K562 (cell line): Measurements from ENCODE around the gene CCDC28A. TPM values are rescaled to one million over a fixed set of nuclear protein-coding genes. Genes with fewer than 3 reads are reported as not detected.

Source experiments
- ATAC-seq: fragments of 200-7000 bp; cut with Tn5 transposase; 3 replicates; pipeline ENCODE4 v1.9.1; 2020; ENCODE audit warnings: moderate library complexity
- BruUV-seq: library from RNA; stranded (reverse); fragments of 400-500 nt; replicated peaks from 2 replicates; lab custom pipeline; 2021; lab: Mats Ljungman, UMichigan
- CTCF ChIA-PET: fragments of 300-600 bp; formaldehyde crosslinking; extraction: SDS; loops from one replicate; lab custom pipeline; 2021; ENCODE audit warnings: low intra/inter-chr PET ratio; lab: Yijun Ruan, JAX
- POLR2A ChIA-PET: fragments of 300-600, 350-650 bp; sonication (Branson Sonifier 250); formaldehyde crosslinking; extraction: SDS; loops from one replicate; lab custom pipeline; 2021; ENCODE audit warnings: antibody characterized with exemption, inconsistent platforms; lab: Yijun Ruan, JAX
- DNase-seq, 4 experiments: peaks; one replicate each; pipeline versions ENCODE4 v3.0.0 to v3.0.0-alpha.2; 2011 to 2018; ENCODE audit warnings: low spot score in 3 of 4, mixed read lengths in 3 of 4; ENCODE audit errors: extremely low read depth in 1 of 4
- FAIRE-seq: peaks from 2 replicates; lab custom pipeline; 2011; peaks lifted over from hg19 to GRCh38; lab: Jason Lieb, UNC
- H2AFZ ChIP-seq: 2 replicates; pipeline ENCODE4 v1.6.0; 2011; ENCODE audit warnings: low read depth, low read length, control low read depth, inconsistent platforms
- H3K27ac ChIP-seq: fragments of 200-600 bp; 3 replicates; pipeline ENCODE4 v1.8.0; 2011; ENCODE audit warnings: low read depth, mild to moderate bottlenecking, control low read depth, inconsistent platforms, low read length, moderate library complexity, mixed read lengths; ENCODE audit errors: extremely low read depth
- H3K27me3 ChIP-seq, 2 experiments: fragments of 300-600 bp in 1 of 2; 2 replicates in 1 of 2; 3 replicates in 1 of 2; pipeline versions ENCODE4 v1.6.0 to v1.8.0; 2011; ENCODE audit warnings: inconsistent platforms in 2 of 2, low read length in 2 of 2, mild to moderate bottlenecking in 1 of 2, mixed read lengths in 1 of 2, moderate library complexity in 1 of 2; ENCODE audit not compliant: control insufficient read depth in 2 of 2, insufficient read depth in 2 of 2
- H3K36me3 ChIP-seq: fragments of 300-600 bp; 3 replicates; pipeline ENCODE4 v1.8.0; 2011; ENCODE audit warnings: mild to moderate bottlenecking, low read length, inconsistent platforms; ENCODE audit not compliant: control insufficient read depth, insufficient read depth
- H3K4me1 ChIP-seq, 2 experiments: fragments of 200-600 bp in 1 of 2; replicated peaks in 1 of 2; 2 replicates in 1 of 2; 3 replicates in 1 of 2; pipeline versions ENCODE4 v1.5.1 to v1.8.0; 2011; ENCODE audit warnings: inconsistent platforms in 2 of 2, low read length in 2 of 2, mild to moderate bottlenecking in 1 of 2, mixed read lengths in 1 of 2, moderate library complexity in 1 of 2; ENCODE audit not compliant: control insufficient read depth in 2 of 2, insufficient read depth in 2 of 2
- H3K4me2 ChIP-seq: 2 replicates; pipeline ENCODE4 v1.6.1; 2011; ENCODE audit warnings: low read length, control low read depth, inconsistent platforms, mixed read lengths; ENCODE audit not compliant: insufficient read depth
- H3K4me3 ChIP-seq: fragments of 200-600 bp; sonication (generic), shearing (Covaris generic); 2 replicates; pipeline ENCODE4 v1.5.1; 2016; ENCODE audit warnings: control low read depth, inconsistent platforms
- H3K79me2 ChIP-seq: fragments of 200-600 bp; 3 replicates; pipeline ENCODE4 v1.8.0; 2011; ENCODE audit warnings: low read length, inconsistent platforms; ENCODE audit not compliant: control insufficient read depth, insufficient read depth
- H3K9ac ChIP-seq, 2 experiments: 2 replicates each; pipeline versions ENCODE4 v1.6.0 to v1.6.1; 2011; ENCODE audit warnings: low read depth in 2 of 2, low read length in 2 of 2, control low read depth in 1 of 2, inconsistent platforms in 1 of 2, mild to moderate bottlenecking in 1 of 2, mixed read lengths in 1 of 2; ENCODE audit not compliant: insufficient read depth in 1 of 2
- H3K9me1 ChIP-seq: one replicate; pipeline ENCODE4 v1.6.0; 2011; ENCODE audit warnings: inconsistent platforms, mild to moderate bottlenecking, low read length, moderate library complexity; ENCODE audit not compliant: control insufficient read depth, insufficient read depth
- H3K9me3 ChIP-seq: replicated peaks from 2 replicates; pipeline ENCODE4 v1.5.1; 2011; ENCODE audit warnings: low read depth, low read length, inconsistent platforms; ENCODE audit not compliant: control insufficient read depth, insufficient read depth
- H4K20me1 ChIP-seq: replicated peaks from 2 replicates; pipeline ENCODE4 v1.6.1; 2011; ENCODE audit warnings: low read length, inconsistent platforms, mixed read lengths; ENCODE audit not compliant: control insufficient read depth, insufficient read depth
- NONO ChIP-seq, 2 experiments: fragments of 200-400 bp in 1 of 2; fragments of 450-650 bp in 1 of 2; formaldehyde crosslinking in 1 of 2; IDR thresholded peaks; 2 replicates each; pipeline ENCODE4 v1.6.1; 2017; ENCODE audit warnings: low read depth in 2 of 2, mild to moderate bottlenecking in 2 of 2, moderate library complexity in 2 of 2, low read length in 1 of 2
- SMC3 ChIP-seq: conservative IDR thresholded peaks from 2 replicates; pipeline ENCODE4 v1.6.1; 2011; ENCODE audit warnings: low read depth, low read length, improper control_type of control experiment; ENCODE audit not compliant: insufficient read depth
- ZNF347 ChIP-seq: fragments of 450-650 bp; formaldehyde crosslinking; IDR thresholded peaks from 2 replicates; pipeline ENCODE4 v1.4.0; 2020; ENCODE audit warnings: low read depth, mild to moderate bottlenecking, moderate library complexity
- ZNF561 ChIP-seq: fragments of 450-650 bp; formaldehyde crosslinking; conservative IDR thresholded peaks from 2 replicates; pipeline ENCODE4 v1.4.0; 2020; ENCODE audit warnings: mild to moderate bottlenecking, moderate library complexity
- WGBS: fragments of 100-300 bp; shearing (Covaris generic); methylation state at CpG from one replicate; pipeline ENCODE4 v1.1.6; 2016; ENCODE audit warnings: low coverage, mixed read lengths; ENCODE audit not compliant: insufficient coverage; ENCODE audit errors: missing lambda C conversion rate; 5-methylcytosine and 5-hydroxymethylcytosine counted together
- in situ Hi-C: fragments of 300-500 bp; cut with MboI; formaldehyde crosslinking; loops from 4 replicates; pipeline ENCODE4 v1.15.0; 2018; ENCODE audit warnings: inconsistent platforms, mixed read lengths
- intact Hi-C: fragments of 100-400 bp; cut with micrococcal nuclease; formaldehyde crosslinking; loops from 2 replicates; pipeline ENCODE4 v1.14.2; 2022
- polyA plus RNA-seq, 8 experiments: library from polyadenylated mRNA; depleted of rRNA in 4 of 8; stranded (reverse) in 5 of 8; unstranded in 3 of 8; fragments of >200 nt; fragmentation: Nextera tagmentation in 2 of 8; fragmentation: Illumina TruSeq in 1 of 8; extraction: Ambion mirVana in 2 of 8; extraction: Trizol in 1 of 8; gene quantifications; 2 replicates each; pipeline versions ENCODE4 v1.2.1 to v1.2.3, GENCODE V29; 2011 to 2014; ENCODE audit warnings: inconsistent platforms in 1 of 8, missing spikeins in 1 of 8
- total RNA-seq, 7 experiments: library from RNA; depleted of rRNA in 6 of 7; stranded (reverse); fragments of >200 nt in 6 of 7; fragmentation: Illumina TruSeq in 2 of 7; extraction: Trizol in 2 of 7; gene quantifications; 2 replicates each; pipeline versions ENCODE4 v1.2.1 to v1.2.3, GENCODE V29; 2011 to 2021; ENCODE audit warnings: low replicate concordance in 1 of 7

CCDC28A gene
- total and polyA plus RNA-seq, 9 of the 15 experiments (the other 6 are each of a cell fraction or from before 2014, with no cell fraction given) = 12.6 to 35.5 (median 19.1) TPM

- TF ChIP-seq ZNF347 (CRISPR knock-in tag) = no peak
- TF ChIP-seq NONO (IDR thresholded peaks at IDR 0.05; ENCODE audit: low read depth in 2 of 2, low read length in 1 of 2) = no peak
- intact Hi-C loops = no loop called here
- no peaks in the 10 kb centered on the region for H3K4me1 ChIP-seq
- H2AFZ ChIP-seq = no peak overlapping the region
- in situ Hi-C loops = no loop called here
- H3K27me3 ChIP-seq = peaks cover 0 to 10% of the 10 kb centered on the region in 2 experiments; a peak in 2 of 5 replicates
- H3K4me2 ChIP-seq = no peak overlapping the region
- H3K79me2 ChIP-seq = no peaks in the 10 kb centered on the region
- H3K9ac ChIP-seq = no peak overlapping the region
- WGBS = 0% methylated on average over 4 of the region's 4 CpGs
- DNase-seq (no peak), ATAC-seq (no peak), FAIRE-seq (no peak)
- no peak overlapping the region for H3K27ac ChIP-seq
- CTCF ChIA-PET = no interaction called here
- no peaks in the 10 kb centered on the region for H3K9me1 ChIP-seq
- no TSS peak for BruUV-seq
- no peak overlapping the region for H3K4me3 ChIP-seq
- H3K36me3 ChIP-seq = no peaks in the 10 kb centered on the region
- no peaks in the 10 kb centered on the region for H3K9me3 ChIP-seq
- no peaks in the 10 kb centered on the region for H4K20me1 ChIP-seq
- POLR2A ChIA-PET = no interaction called here
Observed at GRCh38 chr6:138757136-138757535, 16.4 kb upstream of the CCDC28A start.

GRCh38 chr6:138765896-138766655 is 7.5 kb upstream of the CCDC28A start:
- no peak overlapping the region for H3K9ac ChIP-seq
- H3K27me3 ChIP-seq = peaks cover 0 to 7% of the 10 kb centered on the region in 2 experiments; a peak in 2 of 5 replicates
- BruUV-seq = no TSS peak
- no peaks in the 10 kb centered on the region for H4K20me1 ChIP-seq
- no peak overlapping the region for H3K4me3 ChIP-seq
- no peaks in the 10 kb centered on the region for H3K9me1 ChIP-seq
- WGBS = 76% methylated on average over 3 of the region's 3 CpGs
- no peak overlapping the region for H3K27ac ChIP-seq
- peak; percentile 30 to 63 (median 55) for DNase-seq
- CTCF ChIA-PET = interaction anchor here (1.0 to 4.2 kb wide), 4 partner anchors 177 to 651 kb away, joined by 3 to 52 read pairs (median 4); no protein-coding TSS in a partner anchor
- in situ Hi-C loops (loop anchor here (10.0 kb wide), 1 partner anchor 651 kb away; no protein-coding TSS in a partner anchor), intact Hi-C loops (loop anchor here (1.0 to 5.0 kb wide), 4 partner anchors 74 to 654 kb away; no protein-coding TSS in a partner anchor)
- peak; percentile 44 for FAIRE-seq
- no peaks in the 10 kb centered on the region for H3K36me3 ChIP-seq
- H3K4me2 ChIP-seq = no peak overlapping the region
- no peak overlapping the region for H2AFZ ChIP-seq
- no peaks in the 10 kb centered on the region for H3K79me2 ChIP-seq
- POLR2A ChIA-PET = interaction anchor here (0.7 kb wide), 1 partner anchor 43 kb away, joined by 3 read pairs; no protein-coding TSS in a partner anchor
- H3K4me1 ChIP-seq = no peaks in the 10 kb centered on the region; a peak in 1 of 5 replicates
- ATAC-seq = peak; percentile 57; the same call in 1 of the 3 replicates
- H3K9me3 ChIP-seq = no peaks in the 10 kb centered on the region
- TF ChIP-seq ZNF561 (CRISPR knock-in tag) = no peak
- TF ChIP-seq SMC3 = peak; percentile 42; the same call in 1 of the 2 replicates
